Fibroblast of mammary gland (primary cell): ENCODE measurements around the gene MATCAP1.

Source experiments
- DNase-seq: peaks from one replicate; pipeline ENCODE4 v3.0.0-alpha.2; 2010; ENCODE audit warnings: low read depth
- H3K4me3 ChIP-seq: 2 replicates; pipeline ENCODE4 v1.5.1; 2011; ENCODE audit warnings: low read depth, mild to moderate bottlenecking, low read length, moderate library complexity; ENCODE audit not compliant: control insufficient read depth
- CTCF ChIP-seq: conservative IDR thresholded peaks from 2 replicates; pipeline ENCODE4 v1.5.1; 2011; ENCODE audit warnings: low read depth, low read length, inconsistent platforms; ENCODE audit not compliant: control insufficient read depth, insufficient read depth

The MATCAP1 gene

DNA sequence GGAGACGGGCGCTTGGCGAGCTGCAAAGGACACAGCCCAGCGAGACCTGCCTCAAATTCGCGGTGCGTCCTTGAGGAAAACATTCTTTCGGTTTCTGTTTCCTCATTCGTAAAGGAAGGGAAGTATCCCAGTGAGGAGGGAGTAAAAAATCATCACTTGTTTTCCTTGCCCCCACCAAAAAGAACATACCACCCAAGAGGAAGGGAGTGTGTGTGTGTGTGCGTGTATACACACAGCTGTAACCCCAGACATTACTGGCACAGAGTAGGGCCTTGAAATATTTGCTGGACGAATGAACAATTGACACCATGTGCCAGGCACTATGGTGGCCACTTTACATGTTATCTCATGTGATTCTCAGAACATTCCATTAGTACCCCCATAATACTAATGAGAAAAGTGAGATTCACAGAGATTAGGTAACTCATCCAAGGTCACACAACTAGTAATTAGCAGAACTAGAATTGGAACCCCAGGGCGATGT lies 1.9 kb upstream of the MATCAP1 start:
- no peak for TF ChIP-seq CTCF
- no peak for DNase-seq
- no peak overlapping the region for H3K4me3 ChIP-seq

DNA sequence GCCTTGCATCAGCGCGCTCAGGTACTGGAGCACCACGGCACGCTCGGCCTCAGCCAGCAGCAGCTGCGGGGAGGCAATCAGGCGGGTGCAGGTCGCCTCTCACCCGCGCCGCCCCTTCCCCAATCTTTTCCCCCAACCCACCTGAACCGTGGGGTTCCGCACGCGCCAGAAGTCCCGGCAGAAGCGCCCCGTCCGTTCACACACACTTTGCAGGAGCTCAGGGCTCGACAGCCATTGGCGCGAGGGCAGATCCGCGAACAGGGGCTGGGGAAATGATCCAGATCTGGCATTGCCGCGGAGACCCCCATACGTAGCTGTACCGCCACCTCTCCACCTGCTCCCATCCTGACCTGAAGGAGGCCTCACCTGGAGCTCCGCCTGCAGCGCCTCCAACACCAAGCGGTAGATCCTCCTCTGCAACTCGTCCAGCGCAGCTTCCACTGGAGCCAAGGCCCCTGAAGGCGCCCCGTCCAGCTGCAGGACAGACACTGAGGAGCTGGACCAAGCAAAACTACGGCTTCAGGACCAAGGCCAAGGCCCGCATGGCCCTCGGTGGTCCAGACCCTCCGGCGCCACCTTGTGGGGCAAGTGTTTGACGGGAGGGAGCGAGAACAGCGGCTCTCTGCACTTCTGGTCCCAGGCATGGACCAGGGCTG lies 1.4 kb upstream of the MATCAP1 start:
- H3K4me3 ChIP-seq: no peak overlapping the region
- TF ChIP-seq CTCF: peak; percentile 84
- DNase-seq: peak; percentile 90

DNA sequence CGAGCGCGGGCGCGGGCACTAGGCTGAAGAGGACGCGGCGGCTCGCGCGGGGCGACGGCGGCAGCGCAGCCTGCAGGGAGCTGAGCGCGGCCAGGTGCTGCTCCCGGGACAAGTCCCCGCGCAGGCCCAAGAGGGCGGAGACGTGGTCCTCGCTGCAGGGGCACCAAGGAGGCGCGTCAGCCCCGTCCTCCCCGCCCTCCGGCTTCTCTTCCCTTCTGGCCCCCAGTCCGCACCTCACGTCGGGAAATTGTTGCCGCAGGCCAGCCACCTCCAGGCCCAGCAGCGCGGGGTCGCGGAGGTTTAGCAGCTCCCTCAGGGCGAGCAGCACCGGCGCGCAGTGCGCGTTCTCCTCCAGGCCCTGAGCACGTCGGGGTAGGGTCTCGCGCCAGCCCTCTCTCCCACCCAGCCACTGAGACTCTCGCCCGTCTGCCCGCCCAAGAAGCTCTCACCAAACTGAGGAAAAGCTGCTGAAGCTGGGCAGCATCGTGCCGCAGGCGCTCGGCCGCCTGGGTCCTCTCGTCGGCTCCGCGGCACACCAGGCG lies 761 bp upstream of the MATCAP1 start:
- no peak for TF ChIP-seq CTCF
- H3K4me3 ChIP-seq: peak overlapping the region; percentile 69
- no peak for DNase-seq

- no peak for DNase-seq
- TF ChIP-seq CTCF: no peak
- H3K4me3 ChIP-seq: peak overlapping the region; percentile 69
Measured at GRCh38 chr16:67183284-67183626, 508 bp downstream of the MATCAP1 start.

DNA sequence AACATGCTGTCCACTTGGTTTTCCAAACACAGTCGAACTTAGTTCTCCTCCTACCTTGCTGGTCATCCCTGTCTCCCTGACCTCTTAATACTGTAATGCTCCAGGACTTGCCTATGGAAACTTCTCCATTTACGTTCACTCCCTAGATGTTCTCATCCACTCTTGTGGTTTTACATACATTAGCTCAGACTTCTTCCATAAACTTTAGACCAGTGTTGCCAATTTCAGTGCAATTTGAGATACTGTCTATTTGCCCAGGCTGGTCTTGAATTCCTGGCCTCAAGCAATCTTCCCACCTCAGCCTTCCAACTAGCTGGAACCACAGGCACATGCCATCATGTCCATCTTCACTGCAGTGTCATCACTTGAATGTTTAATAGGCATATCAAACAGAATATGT lies 1.5 kb downstream of the MATCAP1 start:
- peak overlapping the region; percentile 69 for H3K4me3 ChIP-seq
- DNase-seq: no peak
- TF ChIP-seq CTCF: no peak

GRCh38 chr16:67181346-67181745 lies 2.4 kb downstream of the MATCAP1 start:
- H3K4me3 ChIP-seq: peak overlapping the region; percentile 23
- TF ChIP-seq CTCF: no peak
- DNase-seq: peak; percentile 95
